ENCODE results near the gene MYO10. TPM values are rescaled to one million over a fixed set of nuclear protein-coding genes. Genes with fewer than 3 reads are reported as not detected.

The MYO10 gene
- total RNA-seq, 6 donors from 2014 or later = 31.9 to 135 (median 57.7) TPM

DNA sequence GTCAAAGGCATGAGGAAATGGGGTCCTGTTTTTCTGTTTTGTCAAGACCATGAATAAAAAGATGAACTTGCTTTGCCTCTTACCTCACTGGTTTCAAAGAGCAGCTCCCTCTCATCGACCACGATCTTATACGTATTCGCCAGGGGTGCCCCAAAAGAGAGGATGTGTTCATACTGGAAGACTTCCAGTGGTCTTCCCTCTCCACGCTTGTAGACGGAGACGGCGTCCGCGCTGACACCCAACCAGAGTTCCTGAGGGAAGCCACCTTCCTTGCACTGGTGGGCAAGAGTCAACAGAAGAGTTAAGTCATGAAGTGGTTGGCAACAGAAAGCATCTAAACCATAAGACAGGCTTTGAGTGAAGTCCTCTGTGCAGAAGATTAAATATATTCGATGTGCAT is 267.9 kb downstream of the MYO10 start:
- no peak overlapping the region for H3K4me3 ChIP-seq
- H3K4me1 ChIP-seq = peaks cover 0 to 6% (median 0%) of the 10 kb centered on the region in 4 donors
- TF ChIP-seq EP300 (IDR thresholded peaks at IDR 0.05) (no peak), POLR2AphosphoS5 (IDR thresholded peaks at IDR 0.05) (no peak), POLR2A (IDR thresholded peaks at IDR 0.05) (no peak)
- TF ChIP-seq, protein P1, sequence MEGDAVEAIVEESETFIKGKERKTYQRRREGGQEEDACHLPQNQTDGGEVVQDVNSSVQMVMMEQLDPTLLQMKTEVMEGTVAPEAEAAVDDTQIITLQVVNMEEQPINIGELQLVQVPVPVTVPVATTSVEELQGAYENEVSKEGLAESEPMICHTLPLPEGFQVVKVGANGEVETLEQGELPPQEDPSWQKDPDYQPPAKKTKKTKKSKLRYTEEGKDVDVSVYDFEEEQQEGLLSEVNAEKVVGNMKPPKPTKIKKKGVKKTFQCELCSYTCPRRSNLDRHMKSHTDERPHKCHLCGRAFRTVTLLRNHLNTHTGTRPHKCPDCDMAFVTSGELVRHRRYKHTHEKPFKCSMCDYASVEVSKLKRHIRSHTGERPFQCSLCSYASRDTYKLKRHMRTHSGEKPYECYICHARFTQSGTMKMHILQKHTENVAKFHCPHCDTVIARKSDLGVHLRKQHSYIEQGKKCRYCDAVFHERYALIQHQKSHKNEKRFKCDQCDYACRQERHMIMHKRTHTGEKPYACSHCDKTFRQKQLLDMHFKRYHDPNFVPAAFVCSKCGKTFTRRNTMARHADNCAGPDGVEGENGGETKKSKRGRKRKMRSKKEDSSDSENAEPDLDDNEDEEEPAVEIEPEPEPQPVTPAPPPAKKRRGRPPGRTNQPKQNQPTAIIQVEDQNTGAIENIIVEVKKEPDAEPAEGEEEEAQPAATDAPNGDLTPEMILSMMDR (IDR thresholded peaks at IDR 0.05) = no peak
- peak overlapping the region in 1 of 4 donors; percentile 23 for H3K27ac ChIP-seq
- no peaks in the 10 kb centered on the region for H3K9me3 ChIP-seq
- peaks cover 7 to 91% (median 48%) of the 10 kb centered on the region in 4 donors for H3K36me3 ChIP-seq
- 94% methylated on average over 11 of the region's 11 CpGs for WGBS, 2 donors
- ATAC-seq (ENCODE audit: low FRiP score in 2 of 2) (no peak), DNase-seq (no peak)
- no peaks in the 10 kb centered on the region for H3K27me3 ChIP-seq

DNA sequence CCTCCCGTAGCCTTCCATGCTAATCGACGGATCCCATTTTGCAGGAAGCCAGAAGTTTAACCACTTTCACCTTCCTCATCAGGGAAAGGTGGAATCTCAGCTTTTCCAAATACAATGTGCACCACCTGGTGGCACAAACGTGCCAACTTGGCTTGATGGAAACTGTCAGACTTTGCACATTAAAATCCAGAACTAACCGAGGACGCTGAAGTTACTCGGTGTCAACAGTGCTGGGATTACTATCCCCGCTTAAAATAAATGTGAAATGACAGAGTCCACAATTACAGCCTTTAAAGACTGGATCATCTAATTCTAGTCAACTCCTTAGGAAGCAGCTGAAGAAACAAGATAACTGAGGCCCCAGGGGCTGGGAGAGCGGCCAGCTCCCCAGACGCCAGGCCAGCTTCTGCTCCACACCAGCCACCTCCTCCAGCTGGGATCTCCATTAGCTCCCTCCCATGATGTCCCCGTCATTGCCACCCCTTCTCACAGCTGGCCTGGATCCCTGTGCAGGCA is 269.1 kb downstream of the MYO10 start:
- WGBS, 2 donors = 65 to 72% methylated on average over 10 to 11 of the region's 11 CpGs

DNA sequence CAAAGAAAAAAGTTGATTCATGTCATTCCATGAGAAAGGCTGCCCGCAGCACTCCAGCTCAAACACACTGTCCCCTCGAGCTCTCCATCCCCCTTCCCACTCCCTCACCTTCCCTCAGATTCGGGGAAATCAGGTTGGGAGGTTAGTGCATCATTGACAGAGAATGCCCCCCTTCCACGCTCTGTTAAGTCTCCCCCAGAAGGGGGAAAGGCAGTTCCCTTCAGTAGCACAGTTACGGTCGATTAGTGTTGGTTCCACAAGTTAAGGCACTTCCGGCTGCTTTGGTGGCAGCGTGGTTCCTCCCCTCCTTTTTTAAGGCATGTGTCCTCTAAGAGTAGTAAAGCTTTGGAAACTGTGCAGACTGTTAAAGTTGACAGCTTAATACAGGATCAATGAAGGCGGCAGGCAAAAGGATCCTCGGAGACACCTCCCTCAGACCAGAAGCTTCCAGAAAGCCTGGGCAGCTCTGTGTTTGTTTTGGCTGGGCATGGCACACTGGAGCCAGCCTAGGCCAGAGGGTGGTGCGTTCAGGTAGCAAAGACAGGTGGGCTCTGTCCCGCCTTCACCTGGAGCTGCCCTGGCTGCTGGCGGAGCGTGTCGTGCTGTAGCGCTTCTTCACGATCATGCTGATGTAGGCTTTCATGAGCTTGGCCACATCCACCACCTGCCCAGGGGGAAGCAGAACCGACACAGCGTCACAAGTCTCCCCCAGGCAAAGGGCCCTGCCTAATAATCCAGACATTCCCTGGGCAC is 269.8 kb downstream of the MYO10 start:
- WGBS, 2 donors = 88 to 92% methylated on average over 9 to 19 of the region's 19 CpGs
- no peaks in the 10 kb centered on the region for H3K9me3 ChIP-seq
- peaks cover 4 to 72% (median 35%) of the 10 kb centered on the region in 4 donors for H3K36me3 ChIP-seq
- DNase-seq (peak in 1 of 2 donors; percentile 50), ATAC-seq (ENCODE audit: low FRiP score in 2 of 2) (no peak)
- H3K27me3 ChIP-seq = no peaks in the 10 kb centered on the region
- peak overlapping the region in 1 of 4 donors; percentile 13 for H3K27ac ChIP-seq
- no peak overlapping the region for H3K4me3 ChIP-seq
- H3K4me1 ChIP-seq = peaks cover 0 to 6% (median 0%) of the 10 kb centered on the region in 4 donors
- TF ChIP-seq POLR2A (IDR thresholded peaks at IDR 0.05) (no peak), POLR2AphosphoS5 (IDR thresholded peaks at IDR 0.05) (no peak), EP300 (IDR thresholded peaks at IDR 0.05) (no peak)
- TF ChIP-seq, protein P1 (IDR thresholded peaks at IDR 0.05) = no peak

More for the DNA sequence above, 269.1 kb downstream of the MYO10 start:
- ATAC-seq (ENCODE audit: low FRiP score in 2 of 2) (peak; percentile 23 to 49), DNase-seq (peak in 1 of 2 donors; percentile 76)
- H3K27ac ChIP-seq = peak overlapping the region in 2 of 4 donors; percentile 13 to 23
- H3K27me3 ChIP-seq = no peaks in the 10 kb centered on the region
- H3K4me1 ChIP-seq = peaks cover 0 to 6% (median 0%) of the 10 kb centered on the region in 4 donors
- no peak overlapping the region for H3K4me3 ChIP-seq
- no peak for TF ChIP-seq POLR2AphosphoS5 (IDR thresholded peaks at IDR 0.05)
- TF ChIP-seq, protein P1 (IDR thresholded peaks at IDR 0.05) = peak in 3 of 6 experiments; percentile 22 to 36 (median 23)
- H3K9me3 ChIP-seq = no peaks in the 10 kb centered on the region
- peaks cover 4 to 78% (median 39%) of the 10 kb centered on the region in 4 donors for H3K36me3 ChIP-seq

DNA sequence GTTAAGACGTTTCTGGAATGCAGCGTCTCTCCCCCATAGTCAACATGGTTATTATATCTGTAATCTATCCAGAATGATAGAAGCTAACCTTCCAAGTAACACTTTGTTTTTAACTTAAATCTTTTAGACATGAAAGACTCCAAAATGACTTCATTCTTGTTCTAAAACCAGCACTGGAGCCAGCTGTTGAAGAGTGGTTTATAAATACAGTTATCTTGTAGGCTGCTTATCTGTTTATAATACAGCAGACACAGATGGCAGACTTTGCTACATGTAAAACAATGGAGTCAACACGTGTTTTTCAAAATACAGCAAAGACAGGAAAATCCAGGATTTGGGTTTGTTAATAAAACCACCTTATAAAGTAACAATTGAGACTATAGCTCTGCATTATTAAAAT is 270.5 kb downstream of the MYO10 start:
- no peak overlapping the region for H3K4me3 ChIP-seq
- H3K4me1 ChIP-seq = peaks cover 0 to 6% (median 0%) of the 10 kb centered on the region in 4 donors
- 51 to 67% methylated on average over 3 of the region's 3 CpGs for WGBS, 2 donors
- no peaks in the 10 kb centered on the region for H3K27me3 ChIP-seq
- H3K27ac ChIP-seq = no peak overlapping the region
- no peak for ATAC-seq (ENCODE audit: low FRiP score in 2 of 2)
- H3K36me3 ChIP-seq = peaks cover under 1 to 65% (median 28%) of the 10 kb centered on the region in 4 donors
- H3K9me3 ChIP-seq = no peaks in the 10 kb centered on the region
- DNase-seq = no peak
- TF ChIP-seq POLR2AphosphoS5 (IDR thresholded peaks at IDR 0.05) = no peak
- TF ChIP-seq EP300 (IDR thresholded peaks at IDR 0.05) = no peak
- TF ChIP-seq, protein P1 (IDR thresholded peaks at IDR 0.05) = no peak
- TF ChIP-seq POLR2A (IDR thresholded peaks at IDR 0.05) = no peak

Measured in upper lobe of left lung (tissue), 6 donors.